Neural cell (in vitro differentiated cells): ENCODE data around the gene POU6F2.

Experiments used
- EZH2 ChIP-seq: fragments of 200-600, 300-800 bp; shearing (Covaris generic), sonication (generic); IDR thresholded peaks from 2 replicates; pipeline ENCODE4 v1.6.1; 2014; ENCODE audit warnings: antibody characterized with exemption, low read length, borderline replicate concordance, mild to moderate bottlenecking; ENCODE audit not compliant: insufficient read depth, poor library complexity, severe bottlenecking
- POLR2AphosphoS5 ChIP-seq: IDR thresholded peaks from 2 replicates; pipeline ENCODE4 v1.6.1; 2012
- TAF1 ChIP-seq: IDR thresholded peaks from 2 replicates; pipeline ENCODE4 v1.6.1; 2012; ENCODE audit warnings: low read depth
- TF ChIP-seq, protein P1 (sequence below): fragments of 450-650 bp; IDR thresholded peaks from 2 replicates; pipeline ENCODE4 v1.5.1; 2014; ENCODE audit warnings: antibody characterized with exemption, mild to moderate bottlenecking, moderate library complexity; ENCODE audit not compliant: poor library complexity, severe bottlenecking
- TF ChIP-seq, protein P2 (sequence below): IDR thresholded peaks from 2 replicates; pipeline ENCODE4 v1.6.1; 2012; ENCODE audit warnings: borderline replicate concordance

DNA sequence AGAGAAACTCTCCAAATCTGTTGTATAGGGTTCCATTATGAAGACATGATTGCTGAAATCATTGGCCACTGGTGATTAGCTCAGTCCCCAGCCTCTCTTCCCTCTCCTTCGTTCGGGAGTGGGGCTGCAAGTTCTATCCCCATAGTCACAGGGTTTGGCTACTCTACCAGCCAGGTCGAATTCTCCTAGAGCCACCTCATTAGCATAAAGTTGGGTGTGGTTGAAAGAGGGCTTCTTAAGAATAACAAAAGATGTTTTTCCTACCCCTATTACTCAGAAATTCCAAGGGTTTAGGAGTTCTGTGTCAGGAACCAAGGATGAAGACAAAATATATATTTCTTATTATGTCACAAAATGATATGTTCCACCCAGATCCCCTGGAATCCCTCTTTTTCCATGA is 422.3 kb downstream of the POU6F2 start:
- TF ChIP-seq, protein P1, sequence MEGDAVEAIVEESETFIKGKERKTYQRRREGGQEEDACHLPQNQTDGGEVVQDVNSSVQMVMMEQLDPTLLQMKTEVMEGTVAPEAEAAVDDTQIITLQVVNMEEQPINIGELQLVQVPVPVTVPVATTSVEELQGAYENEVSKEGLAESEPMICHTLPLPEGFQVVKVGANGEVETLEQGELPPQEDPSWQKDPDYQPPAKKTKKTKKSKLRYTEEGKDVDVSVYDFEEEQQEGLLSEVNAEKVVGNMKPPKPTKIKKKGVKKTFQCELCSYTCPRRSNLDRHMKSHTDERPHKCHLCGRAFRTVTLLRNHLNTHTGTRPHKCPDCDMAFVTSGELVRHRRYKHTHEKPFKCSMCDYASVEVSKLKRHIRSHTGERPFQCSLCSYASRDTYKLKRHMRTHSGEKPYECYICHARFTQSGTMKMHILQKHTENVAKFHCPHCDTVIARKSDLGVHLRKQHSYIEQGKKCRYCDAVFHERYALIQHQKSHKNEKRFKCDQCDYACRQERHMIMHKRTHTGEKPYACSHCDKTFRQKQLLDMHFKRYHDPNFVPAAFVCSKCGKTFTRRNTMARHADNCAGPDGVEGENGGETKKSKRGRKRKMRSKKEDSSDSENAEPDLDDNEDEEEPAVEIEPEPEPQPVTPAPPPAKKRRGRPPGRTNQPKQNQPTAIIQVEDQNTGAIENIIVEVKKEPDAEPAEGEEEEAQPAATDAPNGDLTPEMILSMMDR: no peak
- TF ChIP-seq, protein P2, sequence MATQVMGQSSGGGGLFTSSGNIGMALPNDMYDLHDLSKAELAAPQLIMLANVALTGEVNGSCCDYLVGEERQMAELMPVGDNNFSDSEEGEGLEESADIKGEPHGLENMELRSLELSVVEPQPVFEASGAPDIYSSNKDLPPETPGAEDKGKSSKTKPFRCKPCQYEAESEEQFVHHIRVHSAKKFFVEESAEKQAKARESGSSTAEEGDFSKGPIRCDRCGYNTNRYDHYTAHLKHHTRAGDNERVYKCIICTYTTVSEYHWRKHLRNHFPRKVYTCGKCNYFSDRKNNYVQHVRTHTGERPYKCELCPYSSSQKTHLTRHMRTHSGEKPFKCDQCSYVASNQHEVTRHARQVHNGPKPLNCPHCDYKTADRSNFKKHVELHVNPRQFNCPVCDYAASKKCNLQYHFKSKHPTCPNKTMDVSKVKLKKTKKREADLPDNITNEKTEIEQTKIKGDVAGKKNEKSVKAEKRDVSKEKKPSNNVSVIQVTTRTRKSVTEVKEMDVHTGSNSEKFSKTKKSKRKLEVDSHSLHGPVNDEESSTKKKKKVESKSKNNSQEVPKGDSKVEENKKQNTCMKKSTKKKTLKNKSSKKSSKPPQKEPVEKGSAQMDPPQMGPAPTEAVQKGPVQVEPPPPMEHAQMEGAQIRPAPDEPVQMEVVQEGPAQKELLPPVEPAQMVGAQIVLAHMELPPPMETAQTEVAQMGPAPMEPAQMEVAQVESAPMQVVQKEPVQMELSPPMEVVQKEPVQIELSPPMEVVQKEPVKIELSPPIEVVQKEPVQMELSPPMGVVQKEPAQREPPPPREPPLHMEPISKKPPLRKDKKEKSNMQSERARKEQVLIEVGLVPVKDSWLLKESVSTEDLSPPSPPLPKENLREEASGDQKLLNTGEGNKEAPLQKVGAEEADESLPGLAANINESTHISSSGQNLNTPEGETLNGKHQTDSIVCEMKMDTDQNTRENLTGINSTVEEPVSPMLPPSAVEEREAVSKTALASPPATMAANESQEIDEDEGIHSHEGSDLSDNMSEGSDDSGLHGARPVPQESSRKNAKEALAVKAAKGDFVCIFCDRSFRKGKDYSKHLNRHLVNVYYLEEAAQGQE: no peak
- TF ChIP-seq TAF1 (no peak), POLR2AphosphoS5 (no peak), EZH2 (no peak)
